Ramos (cell line): Measurements from ENCODE around the gene NR2F1.

ENCODE experiments used
- in situ Hi-C: fragments of 300-500 bp; cut with MboI; formaldehyde crosslinking; loops from one replicate; pipeline ENCODE4 v1.14.3; 2022; ENCODE audit warnings: low sequenced_read_pairs; ENCODE audit not compliant: unreplicated experiment

NR2F1 gene

GRCh38 chr5:93588352-93589151 is 5.5 kb downstream of the NR2F1 start:
- in situ Hi-C loops = loop anchor here (25.0 kb wide), 1 partner anchor 324 kb away; no protein-coding TSS in a partner anchor

GRCh38 chr5:93589152-93589828 is 6.3 kb downstream of the NR2F1 start:
- in situ Hi-C loops = loop anchor here (25.0 kb wide), 1 partner anchor 323 kb away; no protein-coding TSS in a partner anchor

- in situ Hi-C loops = loop anchor here (25.0 kb wide), 1 partner anchor 322 kb away; no protein-coding TSS in a partner anchor
Measured at GRCh38 chr5:93589829-93590215, 6.8 kb downstream of the NR2F1 start.

GRCh38 chr5:93590493-93590892 is 7.5 kb downstream of the NR2F1 start:
- in situ Hi-C loops = loop anchor here (25.0 kb wide), 1 partner anchor 322 kb away; no protein-coding TSS in a partner anchor

- in situ Hi-C loops = loop anchor here (25.0 kb wide), 1 partner anchor 321 kb away; no protein-coding TSS in a partner anchor
Measured at GRCh38 chr5:93591323-93591945, 8.4 kb downstream of the NR2F1 start.

GRCh38 chr5:93592883-93593282 is 9.9 kb downstream of the NR2F1 start:
- in situ Hi-C loops = loop anchor here (25.0 kb wide), 1 partner anchor 319 kb away; no protein-coding TSS in a partner anchor

- in situ Hi-C loops = loop anchor here (25.0 kb wide), 1 partner anchor 319 kb away; no protein-coding TSS in a partner anchor
Measured at GRCh38 chr5:93593476-93594131, 10.6 kb downstream of the NR2F1 start.

GRCh38 chr5:93594591-93595419 is 11.8 kb downstream of the NR2F1 start:
- in situ Hi-C loops = loop anchor here (25.0 kb wide), 1 partner anchor 317 kb away; no protein-coding TSS in a partner anchor

GRCh38 chr5:93595420-93596147 is 12.6 kb downstream of the NR2F1 start:
- in situ Hi-C loops = loop anchor here (25.0 kb wide), 1 partner anchor 317 kb away; no protein-coding TSS in a partner anchor

- in situ Hi-C loops = loop anchor here (25.0 kb wide), 1 partner anchor 316 kb away; no protein-coding TSS in a partner anchor
Measured at GRCh38 chr5:93596310-93596675, 13.3 kb downstream of the NR2F1 start.

GRCh38 chr5:93596676-93597490 is 13.9 kb downstream of the NR2F1 start:
- in situ Hi-C loops = loop anchor here (25.0 kb wide), 1 partner anchor 315 kb away; no protein-coding TSS in a partner anchor

GRCh38 chr5:93598091-93599000 is 15.3 kb downstream of the NR2F1 start:
- in situ Hi-C loops = loop anchor here (25.0 kb wide), 1 partner anchor 314 kb away; no protein-coding TSS in a partner anchor

GRCh38 chr5:93599001-93599379 is 16.0 kb downstream of the NR2F1 start:
- in situ Hi-C loops = loop anchor here (25.0 kb wide), 1 partner anchor 313 kb away; no protein-coding TSS in a partner anchor

GRCh38 chr5:93599399-93600120 is 16.5 kb downstream of the NR2F1 start:
- in situ Hi-C loops = loop anchor here (25.0 kb wide), 1 partner anchor 313 kb away; no protein-coding TSS in a partner anchor

- in situ Hi-C loops = no loop called here
Measured at GRCh38 chr5:93600409-93601070, 17.5 kb downstream of the NR2F1 start.
